NCI-H128 (cell line): ENCODE data around the gene SLC4A9.

Experiments used
- DNase-seq: peaks from one replicate; lab custom pipeline; 2025; ENCODE audit not compliant: unreplicated experiment; lab: John Stamatoyannopoulos, UW

Gene SLC4A9, protein sequence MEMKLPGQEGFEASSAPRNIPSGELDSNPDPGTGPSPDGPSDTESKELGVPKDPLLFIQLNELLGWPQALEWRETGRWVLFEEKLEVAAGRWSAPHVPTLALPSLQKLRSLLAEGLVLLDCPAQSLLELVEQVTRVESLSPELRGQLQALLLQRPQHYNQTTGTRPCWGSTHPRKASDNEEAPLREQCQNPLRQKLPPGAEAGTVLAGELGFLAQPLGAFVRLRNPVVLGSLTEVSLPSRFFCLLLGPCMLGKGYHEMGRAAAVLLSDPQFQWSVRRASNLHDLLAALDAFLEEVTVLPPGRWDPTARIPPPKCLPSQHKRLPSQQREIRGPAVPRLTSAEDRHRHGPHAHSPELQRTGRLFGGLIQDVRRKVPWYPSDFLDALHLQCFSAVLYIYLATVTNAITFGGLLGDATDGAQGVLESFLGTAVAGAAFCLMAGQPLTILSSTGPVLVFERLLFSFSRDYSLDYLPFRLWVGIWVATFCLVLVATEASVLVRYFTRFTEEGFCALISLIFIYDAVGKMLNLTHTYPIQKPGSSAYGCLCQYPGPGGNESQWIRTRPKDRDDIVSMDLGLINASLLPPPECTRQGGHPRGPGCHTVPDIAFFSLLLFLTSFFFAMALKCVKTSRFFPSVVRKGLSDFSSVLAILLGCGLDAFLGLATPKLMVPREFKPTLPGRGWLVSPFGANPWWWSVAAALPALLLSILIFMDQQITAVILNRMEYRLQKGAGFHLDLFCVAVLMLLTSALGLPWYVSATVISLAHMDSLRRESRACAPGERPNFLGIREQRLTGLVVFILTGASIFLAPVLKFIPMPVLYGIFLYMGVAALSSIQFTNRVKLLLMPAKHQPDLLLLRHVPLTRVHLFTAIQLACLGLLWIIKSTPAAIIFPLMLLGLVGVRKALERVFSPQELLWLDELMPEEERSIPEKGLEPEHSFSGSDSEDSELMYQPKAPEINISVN

GRCh38 chr5:140360101-140360500 is at the start of gene SLC4A9:
TSS of gene SLC4A9 (plus strand) at chr5:140360194. CDS start at chr5:140360237, 43 bp downstream.
- no peak for DNase-seq

- DNase-seq: no peak
Measured at GRCh38 chr5:140310434-140310833, 49.6 kb upstream of the SLC4A9 start.

GRCh38 chr5:140311011-140311467 is 49.0 kb upstream of the SLC4A9 start:
- DNase-seq: no peak

DNA sequence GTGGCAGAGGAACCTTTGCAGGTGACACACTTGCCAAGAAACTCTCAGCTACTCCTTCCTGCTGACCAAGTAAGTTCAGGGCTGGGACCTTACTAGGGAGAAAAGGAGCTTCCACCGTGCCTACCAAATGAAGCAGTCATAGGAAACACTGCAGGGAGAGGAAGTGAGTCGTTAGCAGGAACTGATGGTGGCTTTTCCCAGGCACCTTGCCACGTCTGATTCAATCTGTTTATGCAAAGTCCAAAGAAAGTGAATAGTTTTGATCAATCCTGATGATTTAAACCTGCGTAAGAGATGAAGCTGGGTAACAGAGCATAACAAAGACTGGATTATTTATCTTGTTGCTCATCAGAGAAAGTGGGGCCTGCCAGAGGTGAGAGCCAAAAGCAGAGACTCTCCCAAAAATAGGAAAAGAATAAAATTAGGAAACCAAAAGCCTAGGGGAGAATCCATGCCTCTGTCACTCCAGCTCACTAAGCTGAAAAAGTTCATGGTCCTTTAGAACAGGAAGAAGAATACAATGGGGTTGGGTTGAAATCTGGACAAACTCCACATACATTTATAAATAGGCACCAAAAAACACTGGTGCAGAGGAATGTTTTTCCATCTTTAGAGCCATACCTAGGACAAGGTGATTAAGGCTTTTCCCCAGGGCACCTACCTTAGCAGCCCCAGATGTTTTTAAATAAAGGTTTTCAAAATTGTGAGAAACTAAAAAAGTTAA is 47.8 kb upstream of the SLC4A9 start:
- no peak for DNase-seq

DNA sequence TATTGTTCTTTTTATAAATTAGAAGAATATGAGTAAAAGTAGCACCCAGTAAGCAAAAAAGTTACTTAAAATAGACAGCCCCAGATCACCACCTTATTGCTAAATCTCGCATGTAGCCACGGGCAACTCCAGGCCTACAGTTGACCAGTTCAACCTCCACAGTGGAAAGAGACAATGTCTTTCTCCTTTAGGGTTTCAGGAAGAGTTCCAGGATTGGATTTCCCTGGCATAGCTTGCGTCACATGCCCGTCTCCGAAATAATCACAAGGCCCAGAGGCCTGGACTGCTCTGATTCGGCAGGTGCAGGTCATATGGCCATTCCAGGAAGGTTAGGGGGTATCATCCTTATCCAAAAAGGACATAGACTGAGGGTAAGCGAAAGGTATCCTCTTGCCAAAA is 47.2 kb upstream of the SLC4A9 start:
- no peak for DNase-seq

- DNase-seq: no peak
Measured at GRCh38 chr5:140317859-140318258, 42.1 kb upstream of the SLC4A9 start.

GRCh38 chr5:140318792-140319191 is 41.2 kb upstream of the SLC4A9 start:
- DNase-seq: no peak

GRCh38 chr5:140319833-140320232 is 40.2 kb upstream of the SLC4A9 start:
- no peak for DNase-seq

DNA sequence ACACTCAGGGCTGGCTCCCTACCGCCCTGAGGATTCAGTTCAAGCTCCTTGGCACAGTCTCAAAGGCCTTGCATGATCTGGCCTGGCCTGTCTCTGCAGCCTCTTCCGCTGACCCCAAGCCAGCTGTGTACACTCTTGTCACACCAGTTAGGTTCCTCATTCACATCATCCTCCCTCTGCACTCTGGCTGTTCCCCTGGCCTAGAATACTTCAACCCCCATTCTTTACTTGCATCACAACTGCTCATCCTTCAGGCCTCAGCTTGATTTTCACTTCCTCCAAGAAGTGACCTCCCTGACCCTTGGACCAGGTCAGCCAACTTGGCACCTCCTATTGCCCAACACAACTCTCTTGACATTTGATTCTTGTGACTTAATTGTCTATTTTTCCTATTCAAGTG is 38.2 kb upstream of the SLC4A9 start:
- no peak for DNase-seq

DNA sequence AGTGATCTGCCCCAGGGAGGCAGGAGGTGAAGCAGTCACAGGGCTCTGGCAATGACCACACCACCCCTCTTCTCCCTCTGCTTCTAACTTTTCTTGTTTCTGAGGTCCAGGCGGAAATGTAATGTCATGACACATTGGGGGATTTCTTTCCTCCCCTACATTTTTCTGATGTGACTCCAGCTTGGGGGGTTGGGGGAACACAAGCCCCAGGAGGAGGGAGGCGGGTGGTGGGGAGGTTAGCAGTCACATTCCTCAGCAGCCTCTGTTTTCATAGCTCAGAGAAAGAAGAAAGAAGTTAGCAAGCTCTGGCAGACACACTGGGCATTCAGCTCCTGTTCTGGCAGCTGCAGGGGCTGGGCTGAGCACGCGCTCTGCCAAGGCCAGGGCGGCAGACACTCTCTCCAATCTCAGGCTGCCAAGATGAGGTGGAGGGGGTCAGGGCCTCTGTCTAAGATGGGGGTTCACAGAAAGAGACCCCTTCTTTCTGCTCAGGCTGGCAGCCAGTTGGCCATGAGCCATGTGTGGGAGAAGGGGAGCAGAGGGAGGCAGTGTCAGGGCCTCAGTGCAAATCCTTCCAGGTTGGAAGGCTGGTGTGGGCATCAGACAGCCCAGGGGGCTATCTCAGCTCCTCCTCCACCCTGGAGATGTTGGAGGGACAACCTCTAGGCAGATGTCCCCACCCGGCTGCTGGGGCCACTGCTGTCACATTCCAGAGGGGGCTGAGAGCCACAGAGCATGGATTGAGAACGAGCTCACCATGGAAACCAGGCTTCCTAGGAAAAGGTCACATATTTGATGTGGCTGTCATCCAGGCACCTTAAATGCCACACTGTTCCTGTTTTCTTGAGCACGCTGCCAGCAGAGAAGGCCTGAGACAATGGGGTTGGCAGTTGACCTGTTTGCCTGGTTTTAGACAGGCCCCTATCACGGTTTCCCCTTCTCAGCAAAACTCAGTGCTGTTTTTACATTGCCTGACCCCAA is 37.0 kb upstream of the SLC4A9 start:
- no peak for DNase-seq

GRCh38 chr5:140324041-140324600 is 35.9 kb upstream of the SLC4A9 start:
- DNase-seq: no peak

DNA sequence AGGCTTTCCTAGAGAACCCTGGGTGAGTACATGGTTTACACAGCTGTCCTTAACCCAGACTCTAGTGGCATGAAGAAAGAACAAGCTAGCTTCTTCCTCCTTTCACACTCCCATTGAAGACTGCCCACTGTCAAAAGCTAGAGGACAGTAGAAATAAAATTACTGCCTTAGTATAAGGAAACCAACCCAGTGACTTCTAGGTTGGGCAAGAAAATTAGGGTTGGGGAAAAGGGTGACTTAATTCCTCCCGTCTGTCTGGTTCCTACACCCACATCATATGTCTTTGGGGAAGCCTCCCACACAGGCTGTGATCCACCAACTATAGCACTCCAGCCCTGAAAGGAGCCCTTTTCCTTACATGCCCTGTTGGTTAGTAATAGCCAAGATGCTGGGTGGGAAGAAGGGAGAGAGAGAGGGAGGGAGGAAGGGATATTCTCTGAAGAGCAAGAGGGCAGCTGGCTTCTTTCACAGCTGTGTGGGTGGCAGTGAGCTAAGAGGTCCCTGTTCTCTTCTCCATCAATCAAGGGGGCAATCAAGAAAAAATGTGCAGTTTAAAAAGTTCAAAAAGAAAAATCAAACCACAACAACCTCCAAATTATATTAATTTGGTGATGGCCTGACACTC is 35.3 kb upstream of the SLC4A9 start:
- no peak for DNase-seq

DNA sequence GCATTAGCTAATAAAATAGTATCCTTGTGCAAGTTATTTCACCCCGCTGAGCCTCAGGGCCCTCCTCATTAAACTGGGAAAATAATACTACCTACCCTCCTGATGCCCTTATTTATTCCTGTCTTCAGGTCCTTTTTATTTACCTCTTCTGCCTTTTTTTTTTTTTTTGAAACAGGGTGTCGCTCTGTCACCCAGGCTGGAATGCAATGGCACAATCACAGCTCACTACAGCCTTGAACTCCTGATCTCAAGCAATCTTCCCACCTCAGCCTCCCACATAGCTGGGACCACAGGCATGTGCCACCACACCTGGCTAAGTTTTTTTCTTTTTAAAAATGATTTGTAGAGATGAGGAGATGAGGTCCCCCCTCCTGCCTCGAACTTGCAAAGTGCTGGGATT is 34.5 kb upstream of the SLC4A9 start:
- no peak for DNase-seq

- no peak for DNase-seq
Measured at GRCh38 chr5:140327589-140327988, 32.4 kb upstream of the SLC4A9 start.

GRCh38 chr5:140328036-140328764 is 31.8 kb upstream of the SLC4A9 start:
- no peak for DNase-seq

DNA sequence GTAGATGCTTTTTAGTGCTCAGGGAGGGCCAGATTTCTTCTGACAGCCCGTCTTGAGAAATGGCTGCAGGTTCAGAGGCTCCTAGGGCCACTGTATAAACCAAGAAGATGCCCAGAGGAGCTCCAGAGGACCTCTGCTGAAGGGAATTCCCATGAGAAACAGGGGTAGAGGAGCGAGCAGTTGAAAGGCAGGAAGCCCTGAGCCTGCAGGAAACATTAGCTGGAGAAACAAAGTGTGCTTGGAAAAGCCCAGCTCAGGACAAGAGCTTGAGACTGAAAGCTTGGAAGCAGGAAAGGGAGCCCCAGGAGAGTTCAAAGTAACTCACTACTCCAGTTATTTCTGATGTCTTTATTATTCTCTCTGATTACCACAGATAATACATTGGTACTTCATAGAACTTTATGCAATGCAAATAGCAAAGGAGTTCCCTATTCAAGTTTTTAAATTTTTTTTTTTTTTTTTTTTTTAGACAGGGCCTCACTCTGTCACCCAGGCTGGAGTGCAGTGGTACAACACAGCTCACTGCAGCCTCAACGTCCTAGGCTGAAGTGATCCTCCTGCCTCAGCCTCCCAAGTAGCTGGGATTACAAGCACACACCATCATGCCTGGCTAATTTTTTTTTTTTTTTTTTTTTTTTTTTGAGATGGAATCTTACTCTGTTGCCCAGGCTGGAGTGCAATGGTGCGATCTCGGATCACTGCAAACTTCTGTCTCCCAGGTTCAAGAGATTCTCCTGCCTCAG is 30.1 kb upstream of the SLC4A9 start:
- no peak for DNase-seq

GRCh38 chr5:140331638-140332037 is 28.4 kb upstream of the SLC4A9 start:
- no peak for DNase-seq

GRCh38 chr5:140336388-140336787 is 23.6 kb upstream of the SLC4A9 start:
- no peak for DNase-seq
